Measurements from ENCODE around the gene ATP11B.
"Not testable (repeated sequence)": the region's sequence is repeated elsewhere in the genome, so short reads cannot be mapped to it uniquely, and the experiment has no call there.

The ATP11B gene

DNA sequence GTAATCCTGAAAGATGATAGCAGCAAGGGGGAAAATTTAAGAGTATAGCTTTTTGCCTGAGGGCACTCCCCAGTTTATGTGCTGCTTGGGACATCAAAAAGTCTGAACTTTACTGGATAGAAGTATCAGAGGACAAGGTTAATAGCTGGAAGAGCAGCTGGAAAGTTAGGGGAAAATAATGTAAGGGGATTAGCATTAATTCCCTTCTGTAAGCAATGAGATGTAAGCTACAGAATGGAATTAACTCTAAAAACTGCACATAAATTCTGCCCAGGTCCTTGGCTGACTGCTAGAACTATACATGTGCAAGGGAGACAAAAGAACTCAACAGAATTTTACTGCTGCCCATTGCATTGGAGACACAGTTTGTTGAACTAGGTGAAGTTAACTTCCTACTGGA lies 55.6 kb downstream of the ATP11B start:
- FAIRE-seq, result no peak

DNA sequence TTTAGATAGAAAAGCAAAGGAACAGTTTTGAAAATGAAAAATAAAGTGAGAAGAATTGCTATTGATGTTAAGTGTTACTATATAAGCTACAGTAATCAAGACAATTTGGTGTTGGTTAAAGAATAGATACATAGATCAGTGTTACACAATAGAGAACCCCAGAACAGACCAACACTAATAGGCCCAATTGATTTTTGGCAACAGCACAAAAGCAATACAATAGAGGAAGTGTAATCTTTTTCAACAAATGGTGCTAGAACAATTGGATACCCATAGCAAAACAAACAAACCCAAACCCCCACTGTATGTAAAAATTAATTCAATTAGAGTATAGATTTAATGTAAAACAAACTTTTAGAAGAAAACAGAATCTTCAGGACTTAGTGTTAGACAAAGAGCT lies 61.8 kb downstream of the ATP11B start:
- FAIRE-seq, result no peak

DNA sequence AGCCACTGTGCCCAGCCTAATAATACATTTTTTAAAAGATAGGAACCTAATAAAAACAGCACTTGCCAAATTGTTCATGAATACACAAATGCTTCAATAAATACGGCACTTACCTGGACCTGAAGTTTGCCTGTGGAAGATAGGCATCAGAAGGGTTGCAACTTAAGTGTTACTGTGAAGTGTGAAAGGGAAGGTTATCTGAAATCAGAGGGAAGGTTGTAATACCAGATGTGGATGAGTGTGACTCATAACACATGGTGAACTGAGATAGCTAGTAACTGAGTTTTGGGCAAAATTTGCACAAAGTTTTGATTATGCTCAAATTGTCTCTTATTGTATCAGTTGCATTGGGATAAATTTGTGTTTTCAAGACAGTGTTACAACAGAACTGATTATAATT lies 68.0 kb downstream of the ATP11B start:
- FAIRE-seq, result no peak

DNA sequence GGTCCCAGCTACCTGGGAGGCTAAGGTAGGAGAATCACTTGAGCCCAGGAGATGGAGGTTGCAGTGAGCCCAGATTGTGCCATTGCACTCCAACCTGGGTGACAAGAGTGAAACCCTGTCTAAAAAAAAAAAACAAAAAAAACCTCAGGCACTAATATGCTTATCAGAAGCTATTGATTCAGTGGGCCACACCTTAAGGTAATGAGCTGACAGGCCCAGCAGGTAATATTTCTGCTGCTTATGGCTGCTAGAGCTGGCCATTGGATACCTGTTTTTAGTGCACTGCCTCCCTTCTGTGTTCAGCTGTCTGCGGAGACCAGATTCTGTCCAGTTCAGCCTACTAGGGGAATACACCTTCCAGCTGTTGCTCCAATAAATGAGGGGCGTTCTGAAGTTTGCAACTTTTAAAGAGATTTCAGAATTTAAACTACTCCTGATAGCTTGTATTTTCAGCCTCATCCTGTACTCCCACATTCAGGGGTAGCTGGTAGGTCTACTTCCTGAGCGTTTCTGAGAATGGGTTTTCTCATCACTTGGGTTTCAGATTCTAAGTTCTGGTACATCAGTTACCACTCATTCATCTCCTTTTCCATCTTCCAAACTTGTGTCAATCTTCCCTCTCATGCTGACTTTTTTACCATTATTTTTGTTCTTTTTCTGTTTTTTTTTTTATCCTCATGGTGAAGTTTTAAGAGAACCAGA lies 69.0 kb downstream of the ATP11B start:
- FAIRE-seq, result no peak

DNA sequence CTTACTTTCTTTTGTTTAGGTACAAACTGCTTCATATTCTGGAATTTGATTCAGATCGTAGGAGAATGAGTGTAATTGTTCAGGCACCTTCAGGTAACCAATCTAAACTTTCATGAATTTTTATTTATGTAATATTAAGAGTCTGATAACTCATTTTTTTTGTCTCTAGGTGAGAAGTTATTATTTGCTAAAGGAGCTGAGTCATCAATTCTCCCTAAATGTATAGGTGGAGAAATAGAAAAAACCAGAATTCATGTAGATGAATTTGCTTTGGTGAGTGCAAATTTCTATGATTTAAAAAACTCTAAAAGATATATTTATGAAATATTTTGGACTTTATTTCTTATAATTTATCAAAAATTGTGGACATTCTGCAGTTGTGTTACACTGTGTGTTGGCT lies 75.8 kb downstream of the ATP11B start:
- no peak for FAIRE-seq

DNA sequence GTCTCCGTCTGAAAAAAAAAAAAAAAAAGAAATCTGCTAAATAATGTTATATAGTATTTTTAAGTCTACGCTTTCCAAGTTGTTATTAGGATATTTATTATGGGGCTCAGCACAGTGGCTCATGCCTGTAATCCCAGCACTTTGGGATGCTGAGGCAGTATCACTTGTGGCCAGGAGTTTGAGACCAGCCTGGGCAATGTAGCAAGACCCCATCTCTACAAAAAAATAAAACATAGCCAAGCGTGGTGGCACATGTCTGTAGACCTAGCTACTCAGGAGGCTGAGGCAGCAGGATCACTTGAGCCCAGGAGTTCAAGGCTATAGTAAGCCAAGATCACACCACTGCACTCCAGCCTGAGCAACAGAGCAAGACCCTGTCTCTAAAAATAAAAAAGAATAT lies 77.6 kb downstream of the ATP11B start:
- FAIRE-seq, result not testable (repeated sequence)

DNA sequence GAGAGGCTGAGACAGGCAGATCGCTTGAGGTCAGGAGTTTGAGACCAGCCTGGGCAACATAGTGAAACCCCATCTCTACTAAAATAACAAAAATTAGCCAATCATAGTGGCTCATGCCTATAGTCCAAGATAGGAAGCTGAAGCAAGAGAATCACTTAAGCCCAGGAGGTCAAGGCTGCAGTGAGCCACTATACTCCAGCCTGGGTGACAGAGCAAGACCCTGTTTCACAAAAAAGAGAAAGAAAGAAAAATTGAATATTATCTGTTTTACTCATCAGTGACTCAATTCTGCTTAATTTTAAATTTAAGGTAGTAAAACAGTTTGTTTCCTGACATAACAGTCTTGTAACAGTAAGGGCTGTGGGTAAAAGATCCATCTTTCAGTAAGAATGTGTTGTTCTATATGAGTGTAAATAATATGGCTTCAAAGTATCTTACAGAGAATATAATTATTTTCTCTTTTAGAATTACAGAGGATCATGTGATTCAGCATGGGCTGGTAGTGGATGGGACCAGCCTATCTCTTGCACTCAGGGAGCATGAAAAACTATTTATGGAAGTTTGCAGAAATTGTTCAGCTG lies 85.8 kb downstream of the ATP11B start:
- FAIRE-seq, result no peak

DNA sequence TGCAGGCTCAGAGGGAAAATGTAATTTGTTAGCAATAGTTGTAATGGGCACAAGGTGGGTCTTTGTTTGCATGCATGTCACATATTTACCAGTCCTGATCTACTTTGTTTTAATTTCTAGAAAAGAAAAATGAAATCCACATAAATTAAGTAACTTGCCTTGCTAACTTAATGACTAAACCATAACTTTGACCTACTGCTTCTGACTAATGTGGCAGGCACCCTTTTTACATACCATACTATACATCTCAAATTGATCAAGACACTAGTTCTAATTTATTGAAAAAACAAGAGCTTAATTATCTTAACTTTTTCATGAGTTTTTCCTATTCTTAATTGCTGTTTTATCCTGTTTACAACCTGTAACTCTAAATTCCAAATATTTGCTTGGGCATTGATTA lies 93.2 kb downstream of the ATP11B start:
- no peak for FAIRE-seq

DNA sequence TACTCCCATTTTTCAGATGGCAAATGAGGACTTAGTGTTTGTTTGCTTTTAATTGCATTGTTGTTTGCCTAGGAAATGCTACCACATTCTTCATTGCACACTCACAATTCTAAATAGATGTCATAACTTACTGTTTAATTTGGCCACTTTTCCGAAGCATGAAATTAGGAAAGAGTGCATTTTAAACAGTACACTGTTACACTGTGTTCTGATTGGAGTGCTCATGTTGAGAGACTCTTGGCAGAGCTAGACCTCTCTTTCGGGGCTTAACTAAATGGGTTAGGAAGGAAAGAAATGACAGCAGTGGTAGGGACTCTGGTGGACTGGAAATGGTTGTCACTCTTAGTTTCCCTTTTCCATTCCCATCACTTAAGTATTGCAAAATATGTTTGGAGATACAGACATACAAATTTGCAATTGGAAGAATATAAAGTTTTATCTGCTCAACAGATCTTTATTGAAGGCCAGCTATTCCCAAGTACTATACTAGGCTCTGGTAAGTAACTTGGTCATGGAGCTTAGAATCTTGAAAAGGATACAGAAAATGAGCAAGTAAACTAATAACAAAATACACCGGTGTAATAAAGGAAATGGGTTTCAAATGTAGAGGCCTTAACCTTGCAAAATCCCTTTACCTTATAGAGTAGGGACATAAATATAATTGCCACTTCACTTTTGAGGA lies 96.8 kb downstream of the ATP11B start:
- no peak for FAIRE-seq

DNA sequence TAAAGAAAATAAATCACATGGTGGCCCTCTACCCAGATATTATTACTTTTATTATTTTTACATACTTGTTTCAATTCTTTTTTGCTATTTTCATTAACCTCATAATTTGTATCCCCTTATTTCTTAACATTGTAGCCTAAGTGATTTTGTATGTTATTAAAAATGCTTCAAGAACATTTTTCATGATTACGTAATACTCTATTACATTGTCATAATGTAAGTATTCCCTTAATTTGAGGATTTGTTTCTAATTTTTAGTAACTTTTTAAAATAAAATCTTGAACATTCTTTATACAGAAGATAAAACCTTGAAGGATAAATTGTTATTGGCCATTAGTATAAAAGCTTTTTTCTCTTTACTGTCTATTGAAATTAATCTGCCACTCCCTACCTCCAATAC lies 98.1 kb downstream of the ATP11B start:
- FAIRE-seq, result no peak

DNA sequence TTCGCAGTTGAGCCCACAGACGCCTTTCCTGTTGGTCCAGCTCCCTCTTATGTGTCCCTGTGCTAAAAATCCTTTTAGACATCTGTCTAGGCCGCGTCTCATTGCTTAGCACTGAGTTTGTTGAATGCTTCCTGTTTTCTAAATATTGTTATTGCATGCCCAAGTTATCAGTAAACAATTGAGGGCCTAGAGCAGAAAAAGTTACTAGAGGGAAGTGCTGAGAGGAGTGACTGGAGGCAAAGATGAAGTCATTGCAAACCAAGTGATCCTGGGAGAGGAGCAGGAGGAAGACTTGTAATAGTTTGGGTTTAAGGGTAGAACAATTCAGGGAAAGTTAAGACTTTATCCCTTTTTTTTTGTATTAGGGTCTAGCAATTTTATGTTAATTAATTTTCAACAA lies 98.9 kb downstream of the ATP11B start:
- no peak for FAIRE-seq

DNA sequence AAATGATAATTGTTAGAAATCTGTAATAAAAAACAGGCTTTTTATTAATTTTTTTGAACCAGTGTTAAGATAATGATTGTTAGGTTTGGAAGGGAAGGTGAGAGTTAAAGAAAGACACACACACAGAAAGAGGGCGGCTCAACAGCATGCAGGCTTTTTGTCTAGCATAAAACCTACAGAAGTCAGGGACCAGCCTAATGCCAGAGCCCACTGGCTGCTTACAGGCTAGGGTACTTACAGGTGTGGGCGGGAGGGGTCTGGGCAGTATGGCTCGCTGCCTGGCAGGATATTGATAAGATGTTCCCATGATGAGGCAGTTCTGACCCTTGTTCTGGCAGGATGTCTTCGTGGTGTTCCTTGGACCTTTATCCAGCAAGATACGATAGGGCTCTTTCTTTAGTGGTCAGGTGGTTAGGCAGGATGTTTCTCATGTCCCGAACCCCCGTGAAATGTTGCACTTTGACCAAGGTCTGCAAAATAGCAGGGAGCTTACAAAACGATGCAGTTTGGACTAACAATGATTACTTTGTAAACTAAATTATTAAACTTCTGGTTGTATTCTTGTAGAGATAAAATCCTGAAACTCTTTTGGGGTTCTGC lies 102.3 kb downstream of the ATP11B start:
- FAIRE-seq, result no peak

DNA sequence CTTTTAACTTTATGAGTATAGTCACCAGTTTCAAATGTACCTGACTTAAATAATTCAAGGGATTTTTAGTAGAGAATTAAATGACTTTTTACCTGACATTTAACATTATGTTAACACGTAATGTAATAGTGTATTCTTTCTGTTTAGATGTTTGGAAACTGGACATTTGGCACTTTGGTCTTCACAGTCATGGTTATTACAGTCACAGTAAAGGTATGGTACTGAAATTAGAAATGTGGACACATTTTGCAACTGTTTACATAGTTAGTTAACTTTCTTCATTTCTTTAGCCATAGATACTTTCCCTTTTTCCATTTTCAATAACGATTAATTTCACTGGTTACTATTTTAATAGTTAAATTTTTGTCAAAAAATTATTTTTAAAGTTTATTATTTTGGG lies 103.2 kb downstream of the ATP11B start:
- FAIRE-seq, result no peak

DNA sequence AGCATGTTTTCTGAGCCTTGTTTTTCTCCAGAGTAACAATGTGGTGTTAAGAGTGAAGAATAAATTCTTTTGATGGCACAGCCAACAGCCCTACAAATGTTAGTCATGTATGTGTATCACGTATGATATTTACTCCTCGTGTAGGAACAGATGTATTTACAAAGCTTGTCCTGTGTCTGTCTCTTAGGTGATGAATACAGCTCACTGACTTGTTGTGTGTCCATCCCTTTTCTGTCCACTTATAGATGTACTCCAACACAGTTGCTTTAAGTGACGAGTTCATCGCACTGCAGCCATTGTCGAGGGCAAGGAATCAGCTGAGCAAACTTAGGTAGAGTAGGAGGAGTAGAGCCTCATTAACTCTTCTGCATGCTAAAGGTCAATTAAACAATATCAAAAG lies 108.9 kb downstream of the ATP11B start:
- no peak for FAIRE-seq

DNA sequence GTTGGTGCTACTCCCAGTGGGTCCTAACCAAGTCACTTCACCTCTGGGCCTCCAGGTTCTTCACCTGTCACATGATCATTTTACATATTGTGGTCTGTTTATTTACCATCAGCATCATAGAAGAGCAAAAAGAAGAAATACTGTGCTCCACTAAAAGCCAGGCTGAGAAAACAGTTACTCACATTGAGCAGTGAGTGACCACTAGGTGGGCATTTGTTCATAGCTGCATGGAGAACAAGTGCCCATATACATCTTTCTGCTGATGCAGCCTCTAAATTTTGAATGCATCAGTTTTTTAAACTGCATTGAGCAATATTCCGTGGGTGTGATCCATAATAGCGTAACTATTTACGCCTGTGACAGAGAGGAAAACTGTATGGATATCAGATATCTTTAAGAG lies 110.9 kb downstream of the ATP11B start:
- no peak for FAIRE-seq

DNA sequence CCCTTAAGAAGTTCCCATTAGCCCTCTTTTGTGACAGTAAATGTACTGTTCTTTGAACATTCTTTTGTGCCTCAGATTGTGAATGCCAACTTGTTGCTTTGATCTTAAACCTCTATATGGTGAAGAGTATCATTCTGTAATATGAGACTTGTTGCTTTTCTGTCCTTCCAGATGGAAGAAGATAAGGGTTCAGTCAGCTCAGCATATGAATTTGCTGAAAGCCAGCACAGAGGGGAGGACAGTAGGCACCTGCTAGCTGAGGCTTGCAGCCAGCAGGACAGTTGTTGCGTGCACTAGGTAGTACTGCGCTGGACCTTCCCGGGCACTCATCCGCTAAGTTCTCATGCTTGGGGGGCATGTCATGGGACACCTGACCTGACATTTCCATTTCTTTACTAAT lies 112.3 kb downstream of the ATP11B start:
- no peak for FAIRE-seq

DNA sequence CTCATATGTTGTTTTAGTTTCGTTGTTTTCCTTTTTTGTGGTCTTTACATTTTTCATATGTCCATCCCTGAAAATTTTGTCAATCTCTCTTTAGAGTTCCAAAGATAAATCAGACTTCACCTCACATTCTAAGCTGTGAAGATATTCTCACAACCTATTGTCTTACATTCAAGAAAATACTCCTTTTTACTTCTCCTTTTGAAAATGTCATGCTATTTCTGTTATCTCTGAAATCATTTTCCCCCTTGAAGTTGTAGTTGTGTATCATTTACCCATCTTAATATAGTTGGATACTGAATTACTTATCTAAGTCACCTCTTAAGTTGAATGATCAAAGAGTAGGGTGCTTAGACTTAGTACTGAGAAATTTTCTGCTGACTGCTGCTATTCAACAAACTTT lies 112.7 kb downstream of the ATP11B start:
- FAIRE-seq, result no peak

DNA sequence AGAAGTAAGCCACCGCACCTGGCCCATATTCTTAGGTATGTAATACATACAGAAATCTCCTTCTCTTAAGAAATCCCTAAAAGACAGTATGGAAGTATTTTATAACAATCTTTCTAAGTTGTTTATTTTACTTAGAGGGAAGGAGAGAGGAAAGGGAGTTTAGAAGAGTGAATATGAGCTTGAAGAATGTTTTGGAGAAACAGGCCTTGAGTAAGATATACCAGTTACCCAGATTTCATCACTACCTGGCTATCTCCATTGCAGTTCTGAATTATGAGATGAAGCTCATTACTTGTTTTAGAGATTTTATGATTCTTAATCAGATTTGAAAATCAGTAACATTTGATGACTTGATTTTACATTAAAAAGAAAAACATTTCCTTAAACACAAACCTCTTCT lies 115.2 kb downstream of the ATP11B start:
- no peak for FAIRE-seq

DNA sequence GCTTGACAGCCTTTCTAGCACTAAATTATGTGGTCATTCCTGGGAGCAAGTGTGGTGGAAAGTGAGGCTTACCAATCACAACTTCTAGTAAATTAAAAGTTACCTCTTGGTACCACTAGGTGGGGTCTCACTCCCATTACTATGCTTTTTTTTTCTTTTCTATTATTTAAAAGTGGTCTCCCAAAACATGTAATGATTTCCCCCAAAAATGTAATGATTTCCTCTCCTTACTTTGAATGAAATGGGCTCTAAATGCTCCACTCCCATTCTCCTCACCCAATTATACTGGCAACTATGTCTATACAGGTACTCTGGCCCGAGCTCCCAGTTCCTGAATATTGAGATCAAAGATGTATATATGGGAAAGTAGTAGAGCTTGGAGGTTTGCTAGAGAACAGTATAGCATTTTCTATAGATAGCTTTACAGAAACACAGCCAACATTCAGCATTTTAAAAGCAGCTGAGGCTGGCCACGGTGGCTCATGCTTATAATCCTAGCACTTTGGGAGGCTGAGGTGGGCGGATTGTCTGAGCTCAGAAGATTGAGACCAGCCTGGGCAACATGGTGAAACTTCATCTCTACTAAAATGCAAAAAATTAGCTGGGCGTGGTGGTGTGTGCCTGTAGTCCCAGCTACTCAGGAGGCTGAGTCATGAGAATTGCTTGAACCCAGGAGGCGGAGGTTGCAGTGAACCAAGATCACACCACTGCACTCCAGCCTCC lies 116.2 kb downstream of the ATP11B start:
- no peak for FAIRE-seq

DNA sequence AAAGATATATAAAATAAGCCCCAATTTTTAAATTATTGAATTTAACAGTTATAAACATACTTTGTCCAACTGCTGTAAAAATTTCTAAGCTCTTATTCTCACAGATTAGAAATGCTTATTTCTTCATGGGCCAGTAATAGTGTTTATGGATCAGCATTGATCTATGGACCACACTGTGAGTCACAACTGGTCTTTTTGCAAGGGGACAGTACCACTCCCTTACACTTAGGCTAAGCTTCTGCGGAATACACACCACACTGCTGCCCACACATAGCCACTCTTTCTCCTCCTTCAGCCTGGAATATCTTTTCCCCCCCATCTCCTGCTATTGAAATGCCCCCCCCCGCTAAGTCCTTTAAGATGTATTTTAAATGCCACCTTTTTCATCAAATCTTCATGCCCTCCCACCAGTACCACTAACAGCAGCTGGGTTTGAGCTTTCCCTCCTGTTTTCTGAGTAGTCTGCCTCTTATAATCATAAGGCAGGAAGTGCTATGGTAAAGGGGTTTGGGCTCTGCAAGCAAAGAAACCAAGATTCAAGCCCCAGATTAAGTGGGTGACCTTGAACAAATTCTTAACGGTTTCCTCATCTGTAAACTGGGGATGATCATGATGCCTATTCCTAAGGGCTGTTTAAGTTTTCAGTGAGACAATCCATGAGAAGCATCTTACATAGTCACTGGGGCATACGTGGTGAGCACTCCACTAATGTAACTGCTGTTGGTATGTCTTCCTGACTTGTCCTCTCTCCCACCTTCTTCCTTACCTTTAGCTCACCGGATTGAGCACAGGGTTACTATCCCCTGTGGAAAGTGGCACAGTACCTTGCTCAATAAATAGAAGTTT lies 117.9 kb downstream of the ATP11B start:
- no peak for FAIRE-seq

DNA sequence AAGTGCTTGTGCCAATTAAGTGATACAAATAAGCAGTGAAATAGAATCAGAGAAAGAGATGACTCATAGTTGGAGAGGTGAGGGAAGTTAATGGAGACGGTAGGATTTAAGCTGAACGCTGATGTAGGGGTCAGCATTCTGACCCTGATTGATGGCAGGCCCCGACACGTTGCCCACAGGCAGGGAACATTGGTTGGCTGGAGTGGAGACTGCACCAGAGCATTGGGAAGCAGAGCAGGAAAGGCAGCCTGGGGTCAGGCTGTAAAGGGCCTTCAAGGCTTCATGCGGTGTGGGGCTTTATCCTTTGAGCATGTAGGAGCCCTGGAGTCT lies 118.4 kb downstream of the ATP11B start:
- no peak for FAIRE-seq

DNA sequence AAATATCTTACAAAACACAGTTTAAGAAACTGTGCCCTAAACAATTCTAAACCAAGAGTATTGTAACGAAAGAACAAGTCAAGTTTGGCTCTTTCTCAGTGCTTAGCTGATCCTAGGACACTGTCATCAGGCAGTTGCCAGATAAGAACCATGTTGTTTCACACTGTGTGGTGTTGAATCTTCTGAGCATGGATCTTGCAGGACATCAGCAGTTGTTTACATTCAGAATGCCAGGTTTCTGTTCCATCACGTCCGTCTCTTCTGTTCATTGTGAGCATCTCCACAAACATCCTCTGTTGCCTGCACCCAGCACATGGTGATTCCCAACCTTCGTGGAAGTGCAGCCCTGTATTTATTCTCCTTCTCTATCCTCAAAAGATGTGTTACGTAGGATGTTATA lies 119.2 kb downstream of the ATP11B start:
- no peak for FAIRE-seq

DNA sequence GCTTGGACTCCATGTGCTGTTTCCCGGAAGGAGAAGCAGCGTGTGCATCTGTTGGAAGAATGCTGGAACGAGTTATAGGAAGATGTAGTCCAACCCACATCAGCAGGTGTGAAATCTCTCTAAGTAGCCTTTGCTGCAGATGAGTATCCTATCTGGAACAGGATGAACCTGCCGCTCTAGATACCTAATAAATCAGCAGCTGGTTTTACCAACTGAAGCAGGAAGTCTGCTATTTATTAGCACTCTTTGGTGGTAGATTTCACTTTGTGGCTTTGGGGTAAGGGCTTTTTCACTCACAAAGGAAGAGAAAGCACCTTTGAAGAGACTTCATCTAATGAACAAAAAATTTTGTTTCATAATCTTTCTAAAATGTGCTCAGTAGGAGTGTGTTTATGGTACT lies 120.6 kb downstream of the ATP11B start:
- no peak for FAIRE-seq
